CD4-positive, CD25-positive, alpha-beta regulatory T cell (primary cell): ENCODE results near the gene KDM4B. TPM values are rescaled to one million over a fixed set of nuclear protein-coding genes. Genes with fewer than 3 reads are reported as not detected.

Source experiments
- ATAC-seq, 2 donors: fragments of 150-1000 bp; cut with Tn5 transposase; one replicate each; pipeline ENCODE4 v1.10.0; 2021; ENCODE audit warnings: low read depth in 2 of 2, moderate number of reproducible peaks in 2 of 2, moderate library complexity in 1 of 2
- DNase-seq, 3 donors: peaks; one replicate each; pipeline versions ENCODE4 v3.0.0 to v3.0.0-alpha.2; 2012 to 2022; ENCODE audit warnings: mixed read lengths in 1 of 3
- H3K27ac ChIP-seq: one replicate; pipeline ENCODE4 v1.7.0; 2013; ENCODE audit warnings: mild to moderate bottlenecking, low read length; ENCODE audit not compliant: insufficient read depth, poor library complexity, severe bottlenecking
- H3K27me3 ChIP-seq: one replicate; pipeline ENCODE4 v1.7.0; 2013; ENCODE audit warnings: low read length; ENCODE audit not compliant: control insufficient read depth, insufficient read depth
- H3K36me3 ChIP-seq: one replicate; pipeline ENCODE4 v1.7.0; 2013; ENCODE audit warnings: mild to moderate bottlenecking, low read length, moderate library complexity; ENCODE audit not compliant: control insufficient read depth, insufficient read depth
- H3K4me1 ChIP-seq: 2 replicates; pipeline ENCODE4 v1.7.0; 2013; ENCODE audit warnings: mild to moderate bottlenecking, low read length; ENCODE audit not compliant: insufficient read depth, control insufficient read depth, poor library complexity, severe bottlenecking
- H3K4me3 ChIP-seq: one replicate; pipeline ENCODE4 v1.7.0; 2013; ENCODE audit warnings: low read depth, mild to moderate bottlenecking, low read length, moderate library complexity
- H3K9me3 ChIP-seq, 2 experiments: 1 replicate in 1 of 2; 2 replicates in 1 of 2; pipeline ENCODE4 v1.7.0; 2013; ENCODE audit warnings: low read length in 2 of 2, mild to moderate bottlenecking in 1 of 2, moderate library complexity in 1 of 2; ENCODE audit not compliant: control insufficient read depth in 2 of 2
- H3K27ac Mint-ChIP-seq, 3 donors: one replicate each; pipeline ENCODE4 v1.8.0; 2020 to 2022; ENCODE audit warnings: mild to moderate bottlenecking in 3 of 3, mixed read lengths in 3 of 3, moderate library complexity in 2 of 3
- H3K27me3 Mint-ChIP-seq: one replicate; pipeline ENCODE4 v1.8.0; 2022; ENCODE audit warnings: mild to moderate bottlenecking, mixed read lengths
- H3K36me3 Mint-ChIP-seq: one replicate; pipeline ENCODE4 v1.8.0; 2020; ENCODE audit warnings: mixed read lengths
- H3K4me1 Mint-ChIP-seq, 4 donors: one replicate each; pipeline ENCODE4 v1.8.0; 2020 to 2022; ENCODE audit warnings: mixed read lengths in 4 of 4, mild to moderate bottlenecking in 1 of 4
- H3K4me3 Mint-ChIP-seq, 4 donors: one replicate each; pipeline ENCODE4 v1.8.0; 2020 to 2022; ENCODE audit warnings: mild to moderate bottlenecking in 4 of 4, mixed read lengths in 4 of 4, moderate library complexity in 3 of 4
- H3K9me3 Mint-ChIP-seq, 7 donors: one replicate each; pipeline ENCODE4 v1.8.0; 2020 to 2022; ENCODE audit warnings: mixed read lengths in 7 of 7, mild to moderate bottlenecking in 3 of 7, moderate library complexity in 2 of 7
- polyA plus RNA-seq, 4 donors: library from polyadenylated mRNA; unstranded; fragments of 300-500 nt; fragmentation: Illumina TruSeq; gene quantifications; one replicate each; pipeline ENCODE4 v1.2.3, GENCODE V29; 2021
- total RNA-seq: library from RNA; stranded (reverse); gene quantifications from one replicate; pipeline ENCODE4 v1.2.3, GENCODE V29; 2022

Gene KDM4B
- total and polyA plus RNA-seq, 5 donors from 2014 or later, result 6.3 to 70.0 (median 8.6) TPM

GRCh38 chr19:5121266-5122120, 152.6 kb downstream of the KDM4B start:
- DNase-seq (no peak), ATAC-seq (no peak)
- H3K9me3 ChIP-seq, result no peaks in the 10 kb centered on the region
- H3K4me3 Mint-ChIP-seq, result no peak overlapping the region
- peaks cover 14% of the 10 kb centered on the region for H3K36me3 Mint-ChIP-seq
- no peaks in the 10 kb centered on the region for H3K27me3 Mint-ChIP-seq
- no peak overlapping the region for H3K27ac ChIP-seq
- H3K27ac Mint-ChIP-seq, result no peak overlapping the region
- no peak overlapping the region for H3K4me3 ChIP-seq
- peaks cover 4% of the 10 kb centered on the region for H3K36me3 ChIP-seq
- peaks cover 0 to 16% (median 7%) of the 10 kb centered on the region in 4 donors for H3K4me1 Mint-ChIP-seq
- no peaks in the 10 kb centered on the region for H3K4me1 ChIP-seq
- H3K27me3 ChIP-seq, result no peaks in the 10 kb centered on the region
- peaks cover 0 to 2% (median 0%) of the 10 kb centered on the region in 7 donors for H3K9me3 Mint-ChIP-seq

- no peaks in the 10 kb centered on the region for H3K27me3 Mint-ChIP-seq
- no peaks in the 10 kb centered on the region for H3K27me3 ChIP-seq
- ATAC-seq (no peak), DNase-seq (no peak)
- H3K27ac ChIP-seq, result no peak overlapping the region
- H3K9me3 Mint-ChIP-seq, result peaks cover 0 to 2% (median 0%) of the 10 kb centered on the region in 7 donors
- H3K4me3 ChIP-seq, result no peak overlapping the region
- peaks cover 12% of the 10 kb centered on the region for H3K36me3 Mint-ChIP-seq
- H3K9me3 ChIP-seq, result no peaks in the 10 kb centered on the region
- no peaks in the 10 kb centered on the region for H3K4me1 ChIP-seq
- no peak overlapping the region for H3K4me3 Mint-ChIP-seq
- peaks cover 4% of the 10 kb centered on the region for H3K36me3 ChIP-seq
- H3K4me1 Mint-ChIP-seq, result peaks cover 0 to 18% (median 7%) of the 10 kb centered on the region in 4 donors
- H3K27ac Mint-ChIP-seq, result no peak overlapping the region
These were observed 153.1 kb downstream of the KDM4B start for GRCh38 chr19:5122121-5122400.

- H3K4me1 Mint-ChIP-seq, result peaks cover 0 to 21% (median 7%) of the 10 kb centered on the region in 4 donors
These were observed 153.9 kb downstream of the KDM4B start for GRCh38 chr19:5122671-5123409.

GRCh38 chr19:5123646-5124045, 154.7 kb downstream of the KDM4B start:
- peaks cover 0 to 22% (median 7%) of the 10 kb centered on the region in 4 donors for H3K4me1 Mint-ChIP-seq
- peaks cover 0 to 2% (median 0%) of the 10 kb centered on the region in 7 donors for H3K9me3 Mint-ChIP-seq
- peaks cover 4% of the 10 kb centered on the region for H3K36me3 ChIP-seq
- DNase-seq, result no peak
- no peaks in the 10 kb centered on the region for H3K27me3 ChIP-seq
- H3K4me3 Mint-ChIP-seq, result no peak overlapping the region
- H3K27ac Mint-ChIP-seq, result no peak overlapping the region
- H3K4me1 ChIP-seq, result no peaks in the 10 kb centered on the region
- no peak overlapping the region for H3K27ac ChIP-seq
- no peaks in the 10 kb centered on the region for H3K27me3 Mint-ChIP-seq
- H3K9me3 ChIP-seq, result no peaks in the 10 kb centered on the region
- no peak overlapping the region for H3K4me3 ChIP-seq
- no peak for ATAC-seq
- H3K36me3 Mint-ChIP-seq, result peaks cover 12% of the 10 kb centered on the region

More at GRCh38 chr19:5122671-5123409, 153.9 kb downstream of the KDM4B start:
- H3K27me3 ChIP-seq, result no peaks in the 10 kb centered on the region
- peaks cover 4% of the 10 kb centered on the region for H3K36me3 ChIP-seq
- peaks cover 0 to 2% (median 0%) of the 10 kb centered on the region in 7 donors for H3K9me3 Mint-ChIP-seq
- no peaks in the 10 kb centered on the region for H3K27me3 Mint-ChIP-seq
- ATAC-seq (no peak), DNase-seq (no peak)
- no peak overlapping the region for H3K4me3 ChIP-seq
- no peaks in the 10 kb centered on the region for H3K9me3 ChIP-seq
- no peak overlapping the region for H3K4me3 Mint-ChIP-seq
- H3K27ac Mint-ChIP-seq, result no peak overlapping the region
- no peak overlapping the region for H3K27ac ChIP-seq
- peaks cover 12% of the 10 kb centered on the region for H3K36me3 Mint-ChIP-seq
- no peaks in the 10 kb centered on the region for H3K4me1 ChIP-seq

- no peak overlapping the region for H3K4me3 ChIP-seq
- H3K36me3 ChIP-seq, result peaks cover 4% of the 10 kb centered on the region
- ATAC-seq (no peak), DNase-seq (no peak)
- H3K4me1 Mint-ChIP-seq, result peaks cover 0 to 27% (median 7%) of the 10 kb centered on the region in 4 donors
- no peak overlapping the region for H3K27ac ChIP-seq
- peaks cover 1% of the 10 kb centered on the region for H3K4me1 ChIP-seq
- H3K4me3 Mint-ChIP-seq, result no peak overlapping the region
- H3K36me3 Mint-ChIP-seq, result peaks cover 12% of the 10 kb centered on the region
- no peaks in the 10 kb centered on the region for H3K27me3 Mint-ChIP-seq
- H3K27ac Mint-ChIP-seq, result no peak overlapping the region
- no peaks in the 10 kb centered on the region for H3K27me3 ChIP-seq
- H3K9me3 Mint-ChIP-seq, result peaks cover 0 to 2% (median 0%) of the 10 kb centered on the region in 7 donors
- H3K9me3 ChIP-seq, result no peaks in the 10 kb centered on the region
These were observed 155.4 kb downstream of the KDM4B start for GRCh38 chr19:5124111-5124855.

GRCh38 chr19:5125376-5125775, 156.5 kb downstream of the KDM4B start:
- no peak overlapping the region for H3K4me3 ChIP-seq
- DNase-seq, result no peak
- Mint-ChIP-seq H3K4me3 (no peak overlapping the region), H3K36me3 (peaks cover 12% of the 10 kb centered on the region), H3K9me3 (peaks cover 0 to 2% (median 0%) of the 10 kb centered on the region in 7 donors), H3K27me3 (peaks cover 4% of the 10 kb centered on the region), H3K27ac (no peak overlapping the region), H3K4me1 (peaks cover 5 to 36% (median 13%) of the 10 kb centered on the region in 4 donors)
- peaks cover 4% of the 10 kb centered on the region for H3K36me3 ChIP-seq
- H3K9me3 ChIP-seq, result no peaks in the 10 kb centered on the region
- peaks cover 12% of the 10 kb centered on the region for H3K4me1 ChIP-seq
- no peaks in the 10 kb centered on the region for H3K27me3 ChIP-seq
- H3K27ac ChIP-seq, result no peak overlapping the region
- ATAC-seq, result no peak

GRCh38 chr19:5125797-5126497, 157.0 kb downstream of the KDM4B start:
- DNase-seq (no peak), ATAC-seq (no peak)
- Histone ChIP-seq H3K36me3 (peaks cover 4% of the 10 kb centered on the region), H3K9me3 (no peaks in the 10 kb centered on the region), H3K27me3 (no peaks in the 10 kb centered on the region), H3K27ac (no peak overlapping the region), H3K4me3 (no peak overlapping the region), H3K4me1 (peaks cover 17% of the 10 kb centered on the region)
- Mint-ChIP-seq H3K27me3 (peaks cover 4% of the 10 kb centered on the region), H3K27ac (no peak overlapping the region), H3K4me1 (peaks cover 6 to 42% (median 17%) of the 10 kb centered on the region in 4 donors), H3K4me3 (no peak overlapping the region), H3K9me3 (peaks cover 0 to 2% (median 0%) of the 10 kb centered on the region in 7 donors), H3K36me3 (peaks cover 11% of the 10 kb centered on the region)
